ENCODE results near the gene INTS1. TPM values are rescaled to one million over a fixed set of nuclear protein-coding genes. Genes with fewer than 3 reads are reported as not detected.

The INTS1 gene
- total and polyA plus RNA-seq, 9 donors = 1.9 to 80.5 (median 61.5) TPM

DNA sequence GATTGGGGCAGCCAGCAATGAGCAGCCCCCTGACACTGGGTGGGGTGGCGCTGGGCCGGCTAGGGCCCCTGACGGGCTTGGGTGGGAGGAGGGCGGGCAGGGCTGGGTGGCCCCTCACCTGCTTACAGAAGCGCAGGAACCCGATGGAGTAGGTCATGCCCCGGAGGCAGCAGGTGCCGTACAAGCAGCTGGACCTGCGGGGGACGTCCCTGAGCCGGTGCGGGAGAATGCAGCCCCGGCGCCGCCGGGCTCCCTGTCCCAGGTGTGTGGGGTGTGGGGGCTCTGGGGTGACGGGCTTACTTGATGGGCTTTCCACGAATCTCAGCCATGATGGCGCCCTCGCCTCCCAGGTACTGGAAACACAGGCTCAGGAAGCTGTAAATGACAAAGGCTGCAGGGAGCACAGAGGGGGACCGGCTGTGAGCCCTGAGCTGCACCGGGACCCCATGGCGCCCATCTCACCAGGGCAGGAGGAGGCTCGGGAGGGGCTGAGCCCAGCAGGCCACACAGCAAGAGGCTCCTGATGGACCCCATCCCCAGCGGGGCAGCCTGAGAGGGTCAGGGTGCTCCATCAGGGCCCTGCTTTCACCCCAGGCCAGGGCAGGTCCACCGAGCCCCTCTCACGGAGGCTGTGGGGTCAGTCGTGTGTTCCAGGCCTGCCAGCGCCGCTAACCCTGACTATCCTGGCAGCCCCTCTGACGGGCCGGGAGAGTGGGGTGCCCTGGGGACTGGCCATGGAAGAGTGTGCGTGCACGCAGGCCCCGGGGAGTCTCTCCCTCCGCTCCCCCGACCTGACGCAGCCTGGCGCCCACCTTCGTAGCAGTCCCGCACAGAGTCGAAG is 46.0 kb upstream of the INTS1 start:
- 76 to 80% (median 79%) methylated on average over 37 to 42 of the region's 42 CpGs for WGBS, 3 donors
- TF ChIP-seq EP300 (IDR thresholded peaks at IDR 0.05) (no peak), POLR2A (IDR thresholded peaks at IDR 0.05) (no peak), CTCF (IDR thresholded peaks at IDR 0.05) (no peak)
- H3K27ac ChIP-seq = no peak overlapping the region
- H3K27me3 ChIP-seq = no peaks in the 10 kb centered on the region
- H3K4me1 ChIP-seq (ENCODE audit: insufficient read depth) = peaks cover 3% of the 10 kb centered on the region
- DNase-seq = no peak
- no peaks in the 10 kb centered on the region for H3K36me3 ChIP-seq
- H3K4me3 ChIP-seq = no peak overlapping the region
- intact Hi-C loops (cut with DNase I) = no loop called here
- H3K9me3 ChIP-seq = no peaks in the 10 kb centered on the region

GRCh38 chr7:1549357-1550004 is 45.3 kb upstream of the INTS1 start:
- Histone ChIP-seq H3K27ac (no peak overlapping the region), H3K4me1 (ENCODE audit: insufficient read depth) (no peaks in the 10 kb centered on the region), H3K9me3 (no peaks in the 10 kb centered on the region), H3K4me3 (no peak overlapping the region), H3K36me3 (no peaks in the 10 kb centered on the region), H3K27me3 (no peaks in the 10 kb centered on the region)
- TF ChIP-seq EP300 (IDR thresholded peaks at IDR 0.05) = no peak
- TF ChIP-seq CTCF (IDR thresholded peaks at IDR 0.05) = no peak
- no peak for TF ChIP-seq POLR2A (IDR thresholded peaks at IDR 0.05)
- intact Hi-C loops (cut with DNase I) = no loop called here
- DNase-seq = no peak
- 77 to 87% (median 86%) methylated on average over 3 to 27 of the region's 27 CpGs for WGBS, 3 donors

- DNase-seq = no peak
- H3K4me3 ChIP-seq = no peak overlapping the region
- intact Hi-C loops (cut with DNase I) = no loop called here
- no peaks in the 10 kb centered on the region for H3K27me3 ChIP-seq
- no peak for TF ChIP-seq CTCF (IDR thresholded peaks at IDR 0.05)
- TF ChIP-seq POLR2A (IDR thresholded peaks at IDR 0.05) = no peak
- TF ChIP-seq EP300 (IDR thresholded peaks at IDR 0.05) = no peak
- 74 to 84% (median 81%) methylated on average over 14 of the region's 14 CpGs for WGBS, 3 donors
- H3K36me3 ChIP-seq = no peaks in the 10 kb centered on the region
- no peaks in the 10 kb centered on the region for H3K4me1 ChIP-seq (ENCODE audit: insufficient read depth)
- no peaks in the 10 kb centered on the region for H3K9me3 ChIP-seq
- H3K27ac ChIP-seq = no peak overlapping the region
Measured at GRCh38 chr7:1548944-1549343, 44.8 kb upstream of the INTS1 start.

GRCh38 chr7:1548438-1548831 is 44.2 kb upstream of the INTS1 start:
- no peak for DNase-seq
- Histone ChIP-seq H3K27me3 (no peaks in the 10 kb centered on the region), H3K27ac (no peak overlapping the region), H3K9me3 (no peaks in the 10 kb centered on the region), H3K36me3 (no peaks in the 10 kb centered on the region), H3K4me1 (ENCODE audit: insufficient read depth) (no peaks in the 10 kb centered on the region), H3K4me3 (no peak overlapping the region)
- intact Hi-C loops (cut with DNase I) = no loop called here
- TF ChIP-seq CTCF (IDR thresholded peaks at IDR 0.05) (no peak), EP300 (IDR thresholded peaks at IDR 0.05) (no peak), POLR2A (IDR thresholded peaks at IDR 0.05) (no peak)
- WGBS, 3 donors = 70 to 78% (median 71%) methylated on average over 17 of the region's 17 CpGs
